ENCODE data around the gene CDC42BPA. TPM values are rescaled to one million over a fixed set of nuclear protein-coding genes. Genes with fewer than 3 reads are reported as not detected.

The CDC42BPA gene
- total and polyA plus RNA-seq, 9 of the 15 experiments (the other 6 are each of a cell fraction or from before 2014, with no cell fraction given), result 8.0 to 77.5 (median 52.1) TPM

GRCh38 chr1:227134686-227135314 is 183.5 kb downstream of the CDC42BPA start (continued):
- TF ChIP-seq ZNF431 (CRISPR knock-in tag; IDR thresholded peaks at IDR 0.05) (no peak), ASH1L (IDR thresholded peaks at IDR 0.05; ENCODE audit: borderline replicate concordance, low read depth, partially characterized antibody) (no peak), TSC22D4 (tag; IDR thresholded peaks at IDR 0.05) (no peak), ZNF212 (CRISPR knock-in tag; IDR thresholded peaks at IDR 0.05) (no peak), ZNF507 (tag; conservative IDR thresholded peaks at IDR 0.05) (no peak), HNRNPUL1 (IDR thresholded peaks at IDR 0.05; ENCODE audit: low read length) (no peak), TRIM24 (IDR thresholded peaks at IDR 0.05) (peak; percentile 39 to 57; a peak in 2 of 4 replicates), ATF3 (IDR thresholded peaks at IDR 0.05) (peak; percentile 43; the same call in 1 of the 2 replicates), ATF3 (CRISPR knock-in tag; conservative IDR thresholded peaks at IDR 0.05) (no peak), ZEB2 (IDR thresholded peaks at IDR 0.05) (peak; percentile 80), POLR2B (IDR thresholded peaks at IDR 0.05; ENCODE audit: low read depth, partially characterized antibody) (no peak), CTBP1 (IDR thresholded peaks at IDR 0.05; ENCODE audit: borderline replicate concordance) (peak; percentile 30; the same call in 1 of the 2 replicates), BRD9 (IDR thresholded peaks at IDR 0.05; ENCODE audit: low read depth, partially characterized antibody) (no peak), CEBPG (CRISPR knock-in tag; IDR thresholded peaks at IDR 0.05) (no peak), CEBPG (tag; conservative IDR thresholded peaks at IDR 0.05 in 1 of 2, IDR thresholded peaks at IDR 0.05 in 1 of 2) (peak in 1 of 2 experiments; percentile 66; a peak in 1 of 4 replicates), ZNF589 (CRISPR knock-in tag; IDR thresholded peaks at IDR 0.05; ENCODE audit: low read depth) (no peak), SOX6 (IDR thresholded peaks at IDR 0.05) (peak; percentile 60), USF2 (CRISPR knock-in tag; IDR thresholded peaks at IDR 0.05) (no peak), BACH1 (tag; IDR thresholded peaks at IDR 0.05) (no peak), MAFF (IDR thresholded peaks at IDR 0.05; ENCODE audit: low read length) (no peak), ESRRB (CRISPR knock-in tag; IDR thresholded peaks at IDR 0.05; ENCODE audit: borderline replicate concordance) (no peak), FOXP4 (CRISPR knock-in tag; IDR thresholded peaks at IDR 0.05; ENCODE audit: borderline replicate concordance) (no peak), MBD1 (CRISPR knock-in tag; IDR thresholded peaks at IDR 0.05) (no peak), ARID2 (IDR thresholded peaks at IDR 0.05) (no peak), ZNF644 (tag; IDR thresholded peaks at IDR 0.05; ENCODE audit: low read depth) (no peak), SRSF3 (IDR thresholded peaks at IDR 0.05; ENCODE audit: insufficient read depth, low read length) (no peak)
